Thyroid gland (tissue), 4 donors: Measurements from ENCODE around the gene LMF2.

ENCODE experiments used
- POLR2A ChIP-seq, 2 donors: fragments of 450-650 bp; IDR thresholded peaks; one replicate each; pipeline ENCODE4 v1.6.1; 2017; ENCODE audit warnings: antibody characterized with exemption in 2 of 2, mild to moderate bottlenecking in 2 of 2, moderate library complexity in 1 of 2
- TF ChIP-seq, protein P1 (sequence below), 6 experiments: fragments of 200-600 bp in 3 of 6; fragments of 450-650 bp in 3 of 6; sonication (generic) in 3 of 6; IDR thresholded peaks; one replicate each; pipeline ENCODE4 v1.5.1; 2016 to 2019; ENCODE audit warnings: antibody characterized with exemption in 6 of 6, mild to moderate bottlenecking in 2 of 6, inconsistent platforms in 1 of 6, moderate library complexity in 1 of 6

DNA sequence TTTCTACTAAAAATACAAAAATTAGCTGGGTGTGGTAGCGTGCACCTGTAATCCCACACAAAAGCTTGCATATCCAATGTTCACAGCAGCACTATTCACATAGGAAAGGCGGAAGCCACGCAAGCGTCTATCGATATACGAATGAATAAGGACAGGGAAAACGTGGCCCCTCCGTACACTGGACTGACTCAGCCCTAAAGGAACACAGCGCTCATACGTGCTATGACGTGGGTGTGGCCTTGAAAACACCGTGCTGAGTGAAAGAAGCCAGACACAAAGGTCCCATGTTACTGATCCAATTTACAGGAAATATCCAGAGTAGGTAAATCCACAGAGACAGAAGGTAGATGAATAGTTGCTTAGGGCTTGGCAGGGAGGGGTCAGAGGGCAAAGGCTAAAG is 7.0 kb downstream of the LMF2 start:
- TF ChIP-seq, protein P1, sequence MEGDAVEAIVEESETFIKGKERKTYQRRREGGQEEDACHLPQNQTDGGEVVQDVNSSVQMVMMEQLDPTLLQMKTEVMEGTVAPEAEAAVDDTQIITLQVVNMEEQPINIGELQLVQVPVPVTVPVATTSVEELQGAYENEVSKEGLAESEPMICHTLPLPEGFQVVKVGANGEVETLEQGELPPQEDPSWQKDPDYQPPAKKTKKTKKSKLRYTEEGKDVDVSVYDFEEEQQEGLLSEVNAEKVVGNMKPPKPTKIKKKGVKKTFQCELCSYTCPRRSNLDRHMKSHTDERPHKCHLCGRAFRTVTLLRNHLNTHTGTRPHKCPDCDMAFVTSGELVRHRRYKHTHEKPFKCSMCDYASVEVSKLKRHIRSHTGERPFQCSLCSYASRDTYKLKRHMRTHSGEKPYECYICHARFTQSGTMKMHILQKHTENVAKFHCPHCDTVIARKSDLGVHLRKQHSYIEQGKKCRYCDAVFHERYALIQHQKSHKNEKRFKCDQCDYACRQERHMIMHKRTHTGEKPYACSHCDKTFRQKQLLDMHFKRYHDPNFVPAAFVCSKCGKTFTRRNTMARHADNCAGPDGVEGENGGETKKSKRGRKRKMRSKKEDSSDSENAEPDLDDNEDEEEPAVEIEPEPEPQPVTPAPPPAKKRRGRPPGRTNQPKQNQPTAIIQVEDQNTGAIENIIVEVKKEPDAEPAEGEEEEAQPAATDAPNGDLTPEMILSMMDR (IDR thresholded peaks at IDR 0.05) = no peak
- TF ChIP-seq POLR2A (IDR thresholded peaks at IDR 0.05) = no peak
